ENCODE data around the gene RTN4R.
"Not testable (repeated sequence)": the region's sequence is repeated elsewhere in the genome, so short reads cannot be mapped to it uniquely, and the experiment has no call there.

Gene RTN4R

GRCh38 chr22:20271114-20271994 lies 3.2 kb upstream of the RTN4R start:
- DNase-seq (ENCODE audit: low read depth) = no peak

GRCh38 chr22:20270190-20271113 lies 2.3 kb upstream of the RTN4R start:
- DNase-seq (ENCODE audit: low read depth) = not testable (repeated sequence)

DNA sequence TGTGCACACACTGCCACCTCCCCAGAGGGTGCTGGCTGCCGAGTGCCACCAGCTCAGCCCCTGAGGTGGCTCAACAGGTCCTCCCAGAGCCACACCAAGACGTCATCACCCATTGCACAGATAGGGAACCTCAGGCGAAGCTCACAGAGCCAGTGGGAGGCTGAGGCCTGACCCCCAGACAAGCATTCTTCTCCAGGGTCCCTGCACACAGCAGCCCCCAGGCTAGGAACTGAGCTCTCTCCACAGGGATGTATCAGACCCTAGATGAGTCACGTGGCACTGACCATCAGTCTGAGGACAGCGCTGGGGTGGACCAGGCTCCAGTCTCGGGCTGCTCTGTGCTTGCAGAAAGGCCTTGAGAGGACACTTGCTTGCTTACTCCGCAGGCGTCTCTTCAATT lies 1.6 kb upstream of the RTN4R start:
- DNase-seq (ENCODE audit: low read depth) = not testable (repeated sequence)

DNA sequence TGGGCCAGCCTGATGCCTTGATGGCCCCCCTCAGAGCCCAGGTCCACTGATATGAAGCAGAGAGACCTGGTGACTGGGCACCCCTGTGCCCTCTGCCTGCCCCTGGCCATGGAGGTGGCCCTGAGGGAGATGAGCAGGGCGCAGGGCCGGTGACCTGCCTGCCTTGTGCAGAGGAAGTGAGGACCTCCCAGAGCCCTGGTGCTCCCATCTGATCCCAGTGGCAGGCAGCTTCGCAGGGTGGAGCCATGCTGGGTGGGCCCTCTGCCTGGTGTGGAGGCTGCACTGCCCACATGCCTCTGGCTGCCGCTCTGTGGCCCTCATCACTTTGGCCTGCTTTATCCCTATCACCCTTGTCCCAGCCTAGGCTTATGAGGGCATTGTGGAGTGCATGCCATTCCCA lies 1.1 kb upstream of the RTN4R start:
- not testable (repeated sequence) for DNase-seq (ENCODE audit: low read depth)

GRCh38 chr22:20267441-20268278 lies 458 bp downstream of the RTN4R start:
- no peak for DNase-seq (ENCODE audit: low read depth)

GRCh38 chr22:20266667-20267440 lies 1.3 kb downstream of the RTN4R start:
- DNase-seq (ENCODE audit: low read depth) = not testable (repeated sequence)

GRCh38 chr22:20265772-20266666 lies 2.1 kb downstream of the RTN4R start:
- DNase-seq (ENCODE audit: low read depth) = not testable (repeated sequence)

GRCh38 chr22:20264614-20265452 lies 3.3 kb downstream of the RTN4R start:
- DNase-seq (ENCODE audit: low read depth) = no peak

DNA sequence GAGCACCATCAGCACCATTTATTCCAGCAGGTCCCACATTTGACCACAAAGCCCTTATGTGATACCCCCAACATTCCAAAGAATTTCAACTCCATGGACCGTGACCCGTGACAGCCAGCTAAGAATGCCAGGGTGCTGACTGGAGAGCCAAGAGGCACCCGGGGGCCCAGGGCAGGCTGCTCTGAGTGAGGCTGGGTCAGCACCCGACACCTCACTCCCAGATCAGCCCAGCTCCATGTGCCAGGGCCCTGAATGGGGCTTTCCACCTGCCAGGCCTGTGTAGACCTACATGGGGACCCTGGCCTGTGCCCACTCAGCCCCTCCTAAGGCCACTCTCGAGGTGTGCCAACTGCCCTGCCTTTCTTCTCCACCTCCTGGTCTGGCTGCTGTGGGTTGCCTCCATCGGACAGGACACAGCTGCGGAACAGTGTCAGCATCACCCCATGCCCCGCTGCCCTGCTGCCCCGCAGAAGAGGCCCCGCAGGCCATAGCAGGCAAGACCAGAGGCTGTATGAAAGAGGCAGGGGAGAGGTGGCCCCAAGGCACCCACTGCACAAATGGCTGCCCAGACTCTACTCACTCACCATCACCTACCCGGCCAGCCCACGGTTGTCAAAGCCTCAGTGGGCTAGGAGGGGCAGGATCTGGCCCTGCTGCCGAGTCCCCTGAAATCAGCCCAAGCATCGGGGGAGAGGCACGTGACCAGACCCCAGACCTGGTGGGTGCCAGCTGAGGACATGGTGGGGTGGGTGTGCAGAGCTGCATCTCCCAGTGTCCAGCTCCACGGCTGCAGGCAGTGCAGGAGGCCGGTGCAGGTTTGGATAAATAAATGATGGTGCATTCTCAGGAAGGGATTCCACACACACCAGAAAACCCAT lies 4.5 kb downstream of the RTN4R start:
- DNase-seq (ENCODE audit: low read depth) = not testable (repeated sequence)

GRCh38 chr22:20262582-20263147 lies 5.5 kb downstream of the RTN4R start:
- no peak for DNase-seq (ENCODE audit: low read depth)

GRCh38 chr22:20261848-20262581 lies 6.1 kb downstream of the RTN4R start:
- no peak for DNase-seq (ENCODE audit: low read depth)

GRCh38 chr22:20260071-20260765 lies 7.9 kb downstream of the RTN4R start:
- no peak for DNase-seq (ENCODE audit: low read depth)

GRCh38 chr22:20259327-20259688 lies 8.8 kb downstream of the RTN4R start:
- no peak for DNase-seq (ENCODE audit: low read depth)

- no peak for DNase-seq (ENCODE audit: low read depth)
These were observed 9.4 kb downstream of the RTN4R start for GRCh38 chr22:20258584-20259326.

- DNase-seq (ENCODE audit: low read depth) = no peak
These were observed 10.2 kb downstream of the RTN4R start for GRCh38 chr22:20258021-20258299.

Data from HS-27A (cell line).